ENCODE results near the gene ATF6B.
"Not testable (repeated sequence)": the region's sequence is repeated elsewhere in the genome, so short reads cannot be mapped to it uniquely, and the experiment has no call there.

ATF6B gene

DNA sequence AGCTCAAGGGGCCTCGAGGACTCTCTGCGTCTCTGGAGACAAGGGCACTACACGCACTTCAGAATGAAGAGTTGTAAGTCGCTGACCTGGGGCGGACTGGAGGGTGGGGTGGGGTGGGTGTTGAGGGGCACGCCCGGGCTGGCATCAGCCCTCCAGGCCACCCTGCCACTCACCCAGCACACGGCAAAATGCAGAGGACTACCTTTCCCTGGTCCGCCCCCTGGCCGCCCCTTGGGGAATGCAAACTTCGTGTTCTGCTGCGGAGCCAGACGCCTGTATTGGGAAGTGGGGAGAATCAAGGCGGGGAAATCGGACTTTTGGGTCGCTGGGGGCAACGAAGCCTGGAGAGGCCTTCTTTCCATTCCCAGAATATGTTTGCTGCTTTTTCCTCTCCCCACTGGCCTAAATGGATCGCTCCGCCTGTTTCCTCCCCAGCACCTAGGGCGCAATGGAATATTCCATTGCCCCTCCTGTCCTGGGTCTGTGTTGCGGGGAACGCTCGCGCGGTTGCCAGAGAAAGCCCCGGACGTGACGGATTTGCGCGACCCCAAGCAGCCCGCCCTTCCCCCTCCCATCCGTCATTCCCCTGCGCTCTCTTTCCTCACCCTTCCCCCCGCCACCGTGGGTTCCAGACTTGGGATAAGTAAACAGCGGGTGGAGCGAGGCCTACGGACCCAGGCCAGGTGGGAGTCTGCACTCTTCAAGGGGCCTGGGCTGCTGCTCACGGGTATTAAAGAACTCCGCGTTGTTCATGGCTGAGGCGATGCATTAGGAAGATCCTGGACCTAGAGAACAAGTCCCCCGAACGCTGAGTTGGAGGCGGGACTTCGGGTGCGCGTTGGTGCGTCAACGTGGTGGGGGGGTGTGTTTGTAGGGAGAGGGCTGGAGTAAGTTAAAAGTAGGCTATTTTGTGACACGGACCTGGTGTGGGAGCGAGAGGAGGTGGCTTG lies 25.8 kb upstream of the ATF6B start, which contains the start of gene PPT2:
Gene PPT2, plus strand, starts transcription at position 578 of the 950 bp plus-strand sequence. CDS start 454 bp downstream, outside the sequence.
- peak; percentile 82 for DNase-seq

DNA sequence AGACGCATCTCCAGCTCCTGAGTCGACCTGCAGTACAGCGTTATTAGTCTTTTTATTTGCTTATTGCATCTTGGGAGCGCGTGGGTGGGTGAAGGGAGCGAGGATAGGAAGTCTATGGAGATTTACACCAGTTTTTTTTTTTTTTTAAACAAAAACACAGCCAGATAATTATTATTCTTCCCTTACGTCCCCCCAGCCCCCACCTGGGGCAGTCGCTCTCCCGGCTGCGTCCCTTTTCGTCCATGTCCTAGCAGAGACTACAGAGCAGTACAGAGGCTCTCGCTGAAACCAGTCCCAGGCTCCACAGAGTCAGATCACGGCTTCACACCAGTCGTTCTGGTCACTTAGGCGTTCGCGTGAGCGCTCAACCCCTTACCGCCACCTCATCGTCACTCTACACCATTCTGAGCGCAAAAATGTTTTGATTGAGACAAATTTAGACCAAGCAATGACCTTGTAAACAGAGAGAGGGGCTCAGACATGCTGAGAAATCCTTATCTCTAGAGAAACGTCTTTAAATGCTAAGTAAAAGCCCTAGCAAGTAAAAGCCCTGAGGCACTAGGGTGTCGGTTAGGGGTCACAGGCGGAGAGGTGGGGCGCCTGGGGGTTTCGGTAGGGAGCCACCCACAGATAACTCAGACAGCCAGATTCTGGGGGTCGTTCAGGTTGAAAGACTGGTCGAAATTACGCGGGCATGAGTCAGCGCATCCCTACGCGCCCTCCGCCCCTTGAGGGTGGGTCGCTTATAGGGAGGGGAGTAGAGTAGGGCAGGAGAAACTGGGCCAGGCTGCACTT lies 24.9 kb upstream of the ATF6B start:
- no peak for DNase-seq

DNA sequence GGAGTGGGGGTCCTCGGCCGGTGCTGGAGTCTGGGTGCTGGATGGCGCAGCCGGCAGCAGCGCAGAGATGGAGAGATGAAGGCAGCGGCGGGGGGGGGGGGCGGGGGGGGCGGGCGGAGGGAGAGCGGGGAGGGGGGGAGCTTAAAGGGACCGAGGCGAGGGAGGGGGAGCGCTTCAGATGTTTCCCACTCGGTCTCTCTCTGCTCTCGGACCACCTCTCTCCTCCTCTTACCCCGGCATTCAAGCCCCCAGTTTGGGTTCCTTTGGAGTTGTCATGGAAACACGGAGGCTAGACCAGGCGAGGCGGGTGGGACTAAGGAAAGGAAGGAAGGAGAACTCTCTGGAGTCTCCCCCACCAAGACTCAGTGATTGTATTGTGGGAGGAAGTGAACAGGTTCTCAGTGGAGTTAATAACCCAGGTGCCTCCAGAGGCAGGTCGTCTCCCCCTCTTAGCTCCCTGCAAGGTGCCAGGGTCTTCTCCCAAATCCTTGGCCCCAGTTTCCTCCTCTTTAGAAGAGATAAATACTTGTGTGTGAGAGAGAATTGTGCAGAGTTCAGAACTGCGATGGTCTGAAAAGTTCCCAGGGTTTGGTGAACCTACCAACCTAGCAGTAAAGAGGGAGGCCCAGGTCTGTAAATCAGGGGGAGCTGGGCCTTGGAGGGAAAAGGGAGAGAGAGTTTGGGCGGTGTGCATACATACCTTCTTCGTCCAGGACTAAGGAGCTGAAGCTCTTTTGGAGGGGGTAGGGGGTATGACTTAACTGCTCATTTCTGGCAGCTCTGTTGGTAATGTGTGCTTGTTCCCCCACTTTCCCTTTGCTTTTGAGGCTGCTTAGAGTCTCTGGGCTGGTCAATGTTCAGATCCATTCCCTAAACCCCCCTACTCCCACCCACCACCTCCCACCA lies 24.1 kb upstream of the ATF6B start, which contains the start of gene PRRT1:
Gene PRRT1, minus strand, starts transcription at position 77 of the 906 bp plus-strand sequence. CDS start 112 bp downstream, outside the sequence.
- no peak for DNase-seq

DNA sequence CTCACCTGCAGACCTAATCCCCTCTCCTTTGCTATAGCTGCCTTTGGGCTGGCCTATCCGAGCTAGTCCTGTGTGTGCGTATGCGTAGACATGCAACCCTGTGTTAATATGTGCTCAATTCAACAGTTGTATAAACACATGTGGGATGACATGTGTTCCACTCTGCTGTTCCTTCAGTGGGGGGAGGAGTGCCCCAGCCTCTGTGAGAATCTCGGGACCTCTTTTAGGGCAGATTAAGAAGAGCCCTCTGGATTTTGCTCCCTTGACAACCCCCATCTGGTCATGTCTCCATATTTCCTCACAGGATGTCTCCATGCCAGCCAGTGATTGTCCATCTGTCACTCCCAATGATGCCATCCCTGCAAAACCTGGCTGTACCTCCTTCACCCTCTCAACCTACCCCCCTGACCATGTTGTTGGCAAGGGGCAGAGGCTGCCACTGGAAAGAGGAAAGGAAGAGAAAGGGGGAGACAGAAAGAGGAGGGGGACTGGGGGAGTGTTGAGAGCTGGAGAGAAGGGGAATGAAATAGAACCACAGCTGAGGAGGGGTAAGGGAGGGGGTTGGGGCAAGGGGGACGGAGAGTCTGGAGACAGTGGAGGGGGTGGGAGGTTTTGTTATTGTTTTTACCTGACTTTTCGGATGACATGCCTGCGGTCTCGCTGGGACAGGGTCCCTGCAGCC lies 23.3 kb upstream of the ATF6B start:
- no peak for DNase-seq

DNA sequence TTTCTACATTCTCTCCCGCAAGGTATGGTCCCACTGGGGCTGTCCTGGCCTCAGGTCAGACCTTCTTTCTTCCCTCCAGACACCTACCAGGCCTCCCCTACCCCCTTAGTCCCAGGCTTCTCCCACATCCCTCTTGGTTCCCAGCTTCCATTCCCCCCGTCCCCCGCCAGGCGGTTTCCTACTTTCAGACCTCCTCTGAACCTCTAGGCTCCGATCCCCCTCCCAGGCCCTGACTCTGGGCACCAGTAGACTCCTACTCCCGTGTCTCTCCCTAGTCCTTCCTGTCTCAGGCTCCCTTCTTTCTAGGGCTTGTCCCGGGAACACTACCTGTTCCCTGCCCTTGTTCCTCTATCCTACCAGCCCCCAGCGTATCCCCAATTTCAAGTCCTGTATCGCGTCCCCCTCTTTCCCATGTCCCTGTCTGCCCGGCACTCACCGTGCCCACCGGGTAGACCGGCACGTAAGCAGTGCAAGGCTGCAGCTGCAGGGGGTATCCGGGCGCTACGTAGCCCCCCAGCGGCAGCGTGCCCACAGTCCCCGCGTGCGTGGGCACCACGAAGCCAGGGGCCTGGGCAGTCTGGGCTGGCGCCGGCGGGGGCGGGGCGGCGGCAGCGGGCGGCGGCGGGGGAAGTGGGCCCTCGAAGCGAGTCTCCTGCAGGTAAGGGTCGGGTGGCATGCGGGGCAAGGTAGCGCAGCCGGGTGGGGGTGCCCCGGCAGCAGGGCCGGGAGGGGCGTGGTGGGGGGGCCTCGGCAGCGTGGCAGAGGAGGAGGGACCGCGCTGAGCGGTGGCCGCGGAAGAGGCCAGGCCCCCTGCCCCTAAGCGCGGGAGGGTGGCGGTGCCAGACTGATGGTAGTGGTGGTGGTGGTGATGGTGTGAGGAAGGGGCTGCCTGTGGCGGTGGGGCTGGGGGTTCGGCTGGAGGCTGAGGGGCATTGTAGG lies 22.2 kb upstream of the ATF6B start:
- no peak for DNase-seq

DNA sequence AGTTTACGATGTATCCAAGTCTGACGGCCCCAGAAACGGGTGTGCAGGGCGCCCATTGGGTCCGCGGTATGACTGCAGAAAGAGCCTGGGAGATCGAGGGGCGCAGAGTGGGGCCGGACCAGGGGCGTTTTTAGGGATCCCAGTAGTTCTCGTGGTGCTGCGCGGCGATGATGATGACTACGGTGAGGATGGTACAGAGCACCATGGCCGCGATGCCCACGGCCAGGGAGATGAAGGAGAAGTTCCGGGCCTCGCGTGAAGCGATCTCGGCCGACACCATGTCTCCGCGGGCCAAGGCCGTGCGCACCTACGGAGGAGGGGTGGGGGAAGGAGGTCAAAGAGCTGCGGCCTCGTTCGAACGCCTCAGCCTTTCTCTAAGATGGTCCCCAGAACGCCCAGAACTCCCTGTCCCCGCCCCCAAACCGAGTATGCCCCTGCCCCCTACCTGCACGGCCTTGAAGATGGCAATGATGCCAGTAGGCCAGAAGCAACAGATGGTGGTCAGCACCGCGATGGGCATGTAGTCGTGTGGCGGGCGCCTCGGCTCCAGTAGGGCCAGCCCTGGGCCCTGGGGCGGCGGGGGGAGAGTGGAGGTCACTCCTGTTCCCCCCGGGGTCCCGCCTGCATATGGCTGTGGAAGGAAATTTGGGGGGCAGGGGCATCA lies 21.2 kb upstream of the ATF6B start:
- DNase-seq: no peak

DNA sequence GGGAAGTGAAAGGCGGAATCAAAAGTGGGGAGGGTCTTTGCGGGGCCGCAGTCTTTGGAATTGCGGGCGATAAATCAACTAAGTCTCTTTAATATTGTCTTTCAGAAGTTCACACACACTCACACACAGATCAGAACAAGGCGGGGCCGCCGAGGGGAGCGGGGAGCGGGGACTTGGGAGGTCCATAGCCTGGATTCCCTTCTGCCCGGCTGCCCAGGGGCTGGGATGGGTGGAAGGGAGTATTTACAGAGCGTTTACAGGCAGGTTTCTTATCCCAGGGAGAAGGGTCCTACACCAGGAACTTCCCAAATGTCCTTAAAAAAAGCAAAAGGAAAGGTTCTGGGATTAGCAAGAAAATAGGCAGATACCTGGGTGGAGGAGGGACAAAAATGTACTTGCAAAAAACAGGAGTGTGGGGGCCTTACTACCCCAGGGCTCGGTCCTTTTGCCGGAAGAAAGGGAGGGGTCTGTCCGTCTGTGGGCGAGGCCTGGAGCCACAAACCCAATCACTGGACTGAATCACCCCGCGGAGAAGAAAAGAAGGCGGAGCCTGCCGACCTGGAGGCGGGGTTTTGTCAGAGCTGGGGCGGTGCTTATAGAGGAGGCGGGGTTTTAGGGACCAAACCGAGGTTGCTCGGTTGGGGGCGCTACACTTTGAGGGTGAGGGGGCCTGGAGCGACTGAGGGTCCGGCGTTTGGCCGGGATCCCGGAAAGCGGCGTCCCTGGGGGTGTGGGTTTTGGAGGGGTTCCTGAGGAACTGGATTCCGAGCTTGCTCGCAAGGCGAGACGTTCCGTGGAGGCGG lies 20.4 kb upstream of the ATF6B start:
- DNase-seq: peak; percentile 84

DNA sequence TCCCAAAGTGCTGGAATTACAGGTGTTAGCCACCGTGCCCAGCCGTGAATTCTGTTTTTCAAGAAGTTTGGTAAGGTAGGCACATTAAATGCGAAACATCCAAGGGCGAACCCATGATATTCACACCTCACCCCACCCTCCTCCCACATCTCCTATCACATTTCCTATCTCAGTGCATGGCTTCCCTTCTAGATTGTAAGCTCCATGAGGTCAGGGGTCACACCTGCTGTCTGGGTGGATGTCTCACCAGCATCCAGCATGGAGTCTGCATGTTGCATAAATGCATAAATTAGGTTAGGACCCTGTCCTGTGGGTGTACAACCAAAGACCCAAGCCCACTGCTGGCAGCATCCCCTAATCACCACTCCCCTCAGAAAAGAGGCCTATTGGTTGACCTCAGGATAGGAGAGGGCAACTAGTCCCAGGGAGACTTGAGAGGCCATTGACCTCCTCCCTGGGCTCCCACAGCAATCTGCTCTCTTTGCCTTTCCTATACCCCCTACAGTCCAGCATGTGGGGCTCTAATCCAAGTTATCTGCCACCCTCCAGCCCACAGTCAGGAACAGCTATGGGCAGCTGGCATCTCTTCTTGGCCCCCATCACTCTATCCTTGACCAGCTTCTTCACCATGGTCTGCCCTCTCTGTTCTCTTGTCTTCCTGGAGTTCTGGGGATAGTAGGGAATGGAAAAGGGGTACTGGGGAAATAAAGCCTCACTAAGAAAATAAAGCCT lies 19.5 kb upstream of the ATF6B start:
- DNase-seq: no peak

DNA sequence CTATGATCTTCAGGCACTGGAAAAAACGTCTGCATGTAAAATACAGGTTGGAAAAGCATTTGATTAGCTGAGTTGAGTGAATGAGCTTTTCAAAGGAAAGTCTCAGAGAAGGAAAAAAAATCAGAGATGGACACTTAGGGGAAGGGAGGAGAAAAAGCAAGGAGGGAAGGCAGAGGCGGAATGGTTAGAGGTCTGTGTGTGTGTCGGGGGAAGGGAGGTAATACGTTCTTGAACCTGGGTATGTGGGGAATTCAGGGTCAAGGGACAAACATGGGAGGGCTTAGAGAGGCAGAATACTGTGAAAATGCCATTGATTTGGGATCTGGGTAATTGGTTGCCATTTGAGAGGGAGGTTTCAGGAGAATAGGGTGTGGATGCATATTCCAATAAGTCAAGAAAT lies 18.6 kb upstream of the ATF6B start:
- no peak for DNase-seq

DNA sequence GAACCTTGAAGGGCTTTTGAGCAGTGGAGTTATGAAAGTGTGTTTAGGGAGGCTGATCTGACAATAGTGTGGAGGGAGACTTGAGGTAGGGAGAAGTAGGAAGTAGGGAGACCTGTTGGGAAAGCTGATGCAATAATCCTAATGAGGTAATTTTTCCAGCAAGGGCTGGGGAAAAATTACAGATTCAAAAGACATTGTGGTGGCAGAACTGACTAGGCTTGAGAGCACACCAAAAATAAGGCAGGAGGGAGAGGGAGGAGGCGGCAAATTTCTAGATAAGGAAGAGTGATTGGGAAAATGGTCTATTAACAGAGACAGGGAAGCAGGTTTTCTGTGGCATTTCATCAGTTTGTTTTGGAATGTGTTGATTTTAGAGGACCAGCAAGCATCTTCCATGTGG lies 18.2 kb upstream of the ATF6B start:
- DNase-seq: no peak

DNA sequence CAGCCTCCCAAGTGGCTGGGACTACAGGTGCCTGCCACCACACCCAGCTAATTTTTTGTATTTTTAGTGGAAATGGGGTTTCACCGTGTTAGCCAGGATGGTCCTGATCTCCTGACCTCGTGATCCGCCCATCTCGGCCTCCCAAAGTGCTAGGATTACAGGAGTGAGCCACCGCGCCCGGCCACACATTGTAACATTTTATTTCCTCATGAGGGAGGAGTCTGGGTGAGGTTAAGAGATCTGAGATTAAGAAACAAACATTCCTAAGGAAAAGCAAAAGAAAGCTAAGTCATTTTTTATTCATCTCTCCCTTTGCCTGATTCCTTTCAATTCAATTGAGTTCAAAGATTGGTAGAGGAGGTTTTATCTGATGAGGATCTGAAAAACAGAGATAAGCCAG lies 16.2 kb upstream of the ATF6B start:
- not testable (repeated sequence) for DNase-seq

DNA sequence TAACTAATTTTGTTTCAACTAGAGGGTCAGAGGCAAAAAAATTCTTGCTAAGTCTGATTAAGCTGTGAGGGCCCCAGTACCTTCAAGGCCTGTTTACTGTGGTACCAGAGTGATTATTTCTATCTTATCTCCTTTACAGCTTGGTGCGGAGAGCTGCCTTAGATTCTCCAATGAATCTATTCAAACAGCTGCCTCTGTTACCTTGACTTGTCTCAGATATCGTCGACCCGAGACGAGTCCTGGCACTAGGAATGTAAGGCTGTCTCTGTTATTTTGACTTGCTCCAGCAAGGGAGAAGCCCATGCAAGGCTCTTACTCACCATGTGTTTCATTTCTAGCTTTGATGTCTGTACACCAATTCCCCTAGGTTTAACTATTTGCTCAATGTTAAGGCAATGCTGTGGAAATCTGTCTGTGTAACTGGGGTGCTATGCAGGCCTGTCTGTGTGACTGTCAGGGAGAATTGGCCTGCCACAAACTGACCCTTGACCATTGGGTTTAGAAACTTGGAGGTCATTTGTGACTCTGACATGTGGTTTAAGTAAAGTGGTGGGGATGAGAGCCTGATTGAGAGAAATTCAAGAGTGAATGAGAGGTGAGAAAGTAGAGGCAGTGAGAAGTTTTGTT lies 12.5 kb upstream of the ATF6B start:
- DNase-seq: no peak

DNA sequence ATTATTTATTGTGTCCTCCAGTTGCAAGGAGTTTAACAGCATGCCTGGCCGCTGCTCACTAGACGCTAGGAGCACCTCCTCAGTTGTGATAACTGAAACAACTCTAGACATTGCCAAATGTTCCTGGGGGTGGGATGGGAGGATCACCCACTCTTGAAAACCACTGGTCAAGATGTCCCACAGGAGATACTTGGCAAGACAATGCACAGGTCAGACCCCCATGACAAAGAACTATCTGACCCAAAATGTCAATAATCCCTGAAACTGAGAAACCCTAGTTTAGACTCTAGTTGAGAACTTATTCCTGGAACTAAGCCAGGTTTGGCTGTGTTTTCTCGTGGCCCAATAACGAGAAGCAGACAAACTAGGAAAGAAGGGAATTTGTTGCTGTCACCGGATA lies 11.5 kb upstream of the ATF6B start:
- DNase-seq: no peak

DNA sequence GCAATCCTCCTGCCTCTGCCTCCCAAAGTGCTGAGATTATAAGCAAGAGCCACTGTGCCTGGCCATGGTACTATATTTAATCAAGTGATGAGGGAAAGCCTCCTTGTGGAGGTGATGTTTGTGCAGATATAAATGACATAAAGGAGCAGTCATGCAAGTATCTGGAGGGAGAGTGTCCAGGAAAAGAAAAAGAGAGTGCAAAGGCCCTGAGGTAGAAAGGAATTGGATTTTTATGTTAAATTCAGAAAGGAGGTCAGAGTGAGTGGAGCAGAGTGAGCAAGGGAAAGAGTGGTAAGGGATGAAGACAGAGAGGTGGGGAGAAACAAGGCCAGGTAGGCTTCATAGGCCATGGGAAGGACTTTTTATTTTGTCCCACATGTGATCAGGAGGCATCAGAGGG lies 9.4 kb upstream of the ATF6B start:
- DNase-seq: no peak

DNA sequence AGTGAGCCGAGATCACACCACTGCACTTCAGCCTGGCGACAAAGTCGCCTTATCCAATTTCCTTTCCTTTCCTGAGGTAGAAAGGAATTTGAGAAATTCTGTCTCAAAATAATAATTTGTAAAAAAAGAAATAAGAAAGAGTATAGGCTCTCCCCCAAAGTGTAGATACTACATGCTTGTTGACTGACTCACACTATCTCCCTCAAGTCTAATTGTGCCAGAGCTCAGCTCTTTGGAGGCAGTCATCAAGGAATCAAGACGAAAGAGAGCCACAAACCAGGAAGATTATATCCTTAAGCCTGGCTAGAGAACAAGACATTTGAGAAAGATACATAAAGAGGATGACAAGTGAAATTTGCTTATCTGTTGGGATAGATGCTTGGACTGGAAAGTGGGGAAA lies 5.7 kb upstream of the ATF6B start:
- DNase-seq: no peak

DNA sequence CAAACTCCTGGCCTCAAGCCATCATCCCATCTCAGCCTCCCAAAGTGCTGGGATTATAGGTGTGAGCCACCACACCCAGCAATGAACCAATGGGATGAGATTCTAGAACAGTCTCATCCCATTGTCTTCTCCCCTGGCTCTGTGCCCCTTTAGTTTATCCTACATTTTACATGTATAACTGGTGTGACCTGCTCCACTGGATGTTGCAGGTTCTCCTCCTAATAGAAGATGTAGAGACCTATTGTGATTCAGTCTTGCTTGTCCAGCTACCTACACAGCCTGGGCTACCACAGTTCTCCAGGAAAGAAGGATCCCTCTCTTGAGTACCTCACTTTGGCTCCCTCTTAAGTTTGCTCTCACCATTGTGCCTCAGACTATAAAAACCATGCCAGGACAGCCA lies 4.1 kb upstream of the ATF6B start:
- no peak for DNase-seq

DNA sequence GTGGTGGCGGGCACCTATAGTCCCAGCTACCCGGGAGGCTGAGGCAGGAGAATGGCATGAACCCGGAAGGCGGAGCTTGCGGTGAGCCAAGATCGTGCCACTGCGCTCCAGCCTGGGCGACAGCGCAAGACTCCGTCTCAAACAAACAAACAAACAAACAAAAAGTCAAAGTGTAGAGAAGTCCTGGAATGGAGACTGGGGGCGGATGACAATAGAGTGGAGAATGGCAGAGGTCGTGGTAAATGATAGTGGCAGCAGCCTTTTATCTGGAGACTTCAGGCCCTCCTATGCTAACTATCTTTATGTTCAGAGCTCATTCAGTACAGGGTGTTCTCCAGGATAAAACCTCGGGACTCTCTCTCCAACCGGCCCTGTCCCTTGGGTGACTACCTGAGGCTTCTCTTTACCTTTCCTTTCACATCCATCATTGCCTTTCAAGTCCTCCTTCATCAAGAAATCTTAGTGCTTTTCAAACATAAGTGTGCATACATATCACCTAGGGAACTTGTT lies 3.4 kb upstream of the ATF6B start:
- no peak for DNase-seq
